Right lobe of liver (tissue), 6 donors: ENCODE data around the gene CHST4. TPM values are rescaled to one million over a fixed set of nuclear protein-coding genes. Genes with fewer than 3 reads are reported as not detected.
A peak's percentile ranks its signal among the peaks of the same experiment; 100 is the strongest.

Experiments used
- ATAC-seq, 4 donors: fragments of 200-7000 bp; cut with Tn5 transposase; one replicate each; pipeline ENCODE4 v1.9.1; 2020; ENCODE audit warnings: mild to moderate bottlenecking in 4 of 4, moderate library complexity in 4 of 4
- DNase-seq, 3 donors: peaks; one replicate each; pipeline ENCODE4 v3.0.0-alpha.2; 2020
- H3K27ac ChIP-seq, 3 donors: fragments of 200-600 bp; one replicate each; pipeline ENCODE4 v1.8.0; 2022
- H3K27me3 ChIP-seq, 2 donors: fragments of 200-600 bp; one replicate each; pipeline ENCODE4 v1.8.0; 2022
- H3K36me3 ChIP-seq, 4 donors: fragments of 200-600 bp; sonication (generic) in 1 of 4; one replicate each; pipeline versions ENCODE4 v1.5.1 to v1.8.0; 2017 to 2022; ENCODE audit warnings: control low read depth in 1 of 4
- H3K4me1 ChIP-seq, 4 donors: fragments of 200-600 bp; sonication (generic) in 1 of 4; one replicate each; pipeline versions ENCODE4 v1.5.1 to v1.8.0; 2017 to 2022; ENCODE audit warnings: control low read depth in 1 of 4
- H3K4me3 ChIP-seq, 3 donors: fragments of 200-600 bp; one replicate each; pipeline ENCODE4 v1.8.0; 2022
- H3K9me3 ChIP-seq, 4 donors: fragments of 200-600 bp; sonication (generic) in 1 of 4; one replicate each; pipeline versions ENCODE4 v1.5.1 to v1.8.0; 2017 to 2022; ENCODE audit warnings: control low read depth in 1 of 4
- POLR2A ChIP-seq: fragments of 450-650 bp; IDR thresholded peaks from one replicate; pipeline ENCODE4 v1.6.1; 2017; ENCODE audit warnings: antibody characterized with exemption, mild to moderate bottlenecking
- WGBS: methylation state at CpG from one replicate; pipeline ENCODE4 v1.1.6; 2018; ENCODE audit warnings: low coverage, low lambda C conversion rate; ENCODE audit not compliant: insufficient coverage; ENCODE audit errors: missing lambda C conversion rate; 5-methylcytosine and 5-hydroxymethylcytosine counted together
- intact Hi-C, 2 donors: fragments of 100-400 bp; cut with DNase I; formaldehyde crosslinking; loops; one replicate each; pipeline versions ENCODE4 v1.11.2 to v1.14.1; 2022
- total RNA-seq, 6 experiments: library from RNA; depleted of rRNA in 2 of 6; stranded (reverse); fragments of >200 nt in 2 of 6; fragmentation: NEBNext Ultra II Directional in 3 of 6; extraction: Animal tissue kit (Norgen Biotek cat#: 25700) in 3 of 6; gene quantifications; one replicate each; pipeline versions ENCODE4 v1.1.0 to v1.2.4, GENCODE V29; 2016 to 2023
- TF ChIP-seq, protein P1 (sequence below), 4 donors: fragments of 200-600 bp in 3 of 4; fragments of 450-650 bp in 1 of 4; IDR thresholded peaks; one replicate each; pipeline versions ENCODE4 v1.5.1 to v1.8.0; 2016 to 2022; ENCODE audit warnings: antibody characterized with exemption in 4 of 4, mild to moderate bottlenecking in 2 of 4
- donor health status: DM: no; HTN: yes; CAD: no.
- donor health status: DM: no; HTN: no; CAD: no.
- donor health status: DM: no; HTN: no; CAD: no.
- donor health status: DM: no; HTN: yes; CAD: no.
- donor health status: DM: no; HTN: yes; CAD: no.

Gene CHST4
- total RNA-seq, 6 experiments from 2014 or later = 2.0 to 6.5 (median 3.1) TPM

DNA sequence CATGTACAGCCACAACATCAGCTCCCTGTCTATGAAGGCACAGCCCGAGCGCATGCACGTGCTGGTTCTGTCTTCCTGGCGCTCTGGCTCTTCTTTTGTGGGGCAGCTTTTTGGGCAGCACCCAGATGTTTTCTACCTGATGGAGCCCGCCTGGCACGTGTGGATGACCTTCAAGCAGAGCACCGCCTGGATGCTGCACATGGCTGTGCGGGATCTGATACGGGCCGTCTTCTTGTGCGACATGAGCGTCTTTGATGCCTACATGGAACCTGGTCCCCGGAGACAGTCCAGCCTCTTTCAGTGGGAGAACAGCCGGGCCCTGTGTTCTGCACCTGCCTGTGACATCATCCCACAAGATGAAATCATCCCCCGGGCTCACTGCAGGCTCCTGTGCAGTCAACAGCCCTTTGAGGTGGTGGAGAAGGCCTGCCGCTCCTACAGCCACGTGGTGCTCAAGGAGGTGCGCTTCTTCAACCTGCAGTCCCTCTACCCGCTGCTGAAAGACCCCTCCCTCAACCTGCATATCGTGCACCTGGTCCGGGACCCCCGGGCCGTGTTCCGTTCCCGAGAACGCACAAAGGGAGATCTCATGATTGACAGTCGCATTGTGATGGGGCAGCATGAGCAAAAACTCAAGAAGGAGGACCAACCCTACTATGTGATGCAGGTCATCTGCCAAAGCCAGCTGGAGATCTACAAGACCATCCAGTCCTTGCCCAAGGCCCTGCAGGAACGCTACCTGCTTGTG, 10.7 kb downstream of the CHST4 start:
- intact Hi-C loops = loop anchor here in 1 of 2 donors (5.0 kb wide), 1 partner anchor 125 kb away; no protein-coding TSS in a partner anchor
- no peak for TF ChIP-seq POLR2A
- TF ChIP-seq, protein P1, sequence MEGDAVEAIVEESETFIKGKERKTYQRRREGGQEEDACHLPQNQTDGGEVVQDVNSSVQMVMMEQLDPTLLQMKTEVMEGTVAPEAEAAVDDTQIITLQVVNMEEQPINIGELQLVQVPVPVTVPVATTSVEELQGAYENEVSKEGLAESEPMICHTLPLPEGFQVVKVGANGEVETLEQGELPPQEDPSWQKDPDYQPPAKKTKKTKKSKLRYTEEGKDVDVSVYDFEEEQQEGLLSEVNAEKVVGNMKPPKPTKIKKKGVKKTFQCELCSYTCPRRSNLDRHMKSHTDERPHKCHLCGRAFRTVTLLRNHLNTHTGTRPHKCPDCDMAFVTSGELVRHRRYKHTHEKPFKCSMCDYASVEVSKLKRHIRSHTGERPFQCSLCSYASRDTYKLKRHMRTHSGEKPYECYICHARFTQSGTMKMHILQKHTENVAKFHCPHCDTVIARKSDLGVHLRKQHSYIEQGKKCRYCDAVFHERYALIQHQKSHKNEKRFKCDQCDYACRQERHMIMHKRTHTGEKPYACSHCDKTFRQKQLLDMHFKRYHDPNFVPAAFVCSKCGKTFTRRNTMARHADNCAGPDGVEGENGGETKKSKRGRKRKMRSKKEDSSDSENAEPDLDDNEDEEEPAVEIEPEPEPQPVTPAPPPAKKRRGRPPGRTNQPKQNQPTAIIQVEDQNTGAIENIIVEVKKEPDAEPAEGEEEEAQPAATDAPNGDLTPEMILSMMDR (IDR thresholded peaks at IDR 0.05) = no peak
- H3K36me3 ChIP-seq = no peaks in the 10 kb centered on the region
- H3K27me3 ChIP-seq = no peaks in the 10 kb centered on the region
- H3K9me3 ChIP-seq = no peaks in the 10 kb centered on the region
- WGBS = 70% methylated on average over 2 of the region's 28 CpGs
- no peak for DNase-seq
- H3K4me1 ChIP-seq = no peaks in the 10 kb centered on the region
- H3K27ac ChIP-seq = no peak overlapping the region
- no peak overlapping the region for H3K4me3 ChIP-seq
- no peak for ATAC-seq

DNA sequence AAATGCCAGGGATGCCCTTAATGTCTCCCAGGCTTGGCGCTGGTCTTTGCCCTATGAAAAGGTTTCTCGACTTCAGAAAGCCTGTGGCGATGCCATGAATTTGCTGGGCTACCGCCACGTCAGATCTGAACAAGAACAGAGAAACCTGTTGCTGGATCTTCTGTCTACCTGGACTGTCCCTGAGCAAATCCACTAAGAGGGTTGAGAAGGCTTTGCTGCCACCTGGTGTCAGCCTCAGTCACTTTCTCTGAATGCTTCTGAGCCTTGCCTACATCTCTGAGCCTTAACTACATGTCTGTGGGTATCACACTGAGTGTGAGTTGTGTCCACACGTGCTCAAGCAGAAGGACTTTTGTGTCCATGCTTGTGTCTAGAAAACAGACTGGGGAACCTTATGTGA, 11.4 kb downstream of the CHST4 start:
- Histone ChIP-seq H3K27ac (no peak overlapping the region), H3K9me3 (no peaks in the 10 kb centered on the region), H3K27me3 (no peaks in the 10 kb centered on the region), H3K36me3 (no peaks in the 10 kb centered on the region), H3K4me3 (no peak overlapping the region), H3K4me1 (no peaks in the 10 kb centered on the region)
- intact Hi-C loops = loop anchor here in 1 of 2 donors (5.0 kb wide), 1 partner anchor 125 kb away; no protein-coding TSS in a partner anchor
- DNase-seq (peak in 2 of 3 donors; percentile 55 to 69), ATAC-seq (peak; percentile 89 to 96 (median 95))
- TF ChIP-seq, protein P1 (IDR thresholded peaks at IDR 0.05) = peak; percentile 63 to 80 (median 78)
- TF ChIP-seq POLR2A = no peak
- WGBS = 11% methylated on average over 1 of the region's 6 CpGs

DNA sequence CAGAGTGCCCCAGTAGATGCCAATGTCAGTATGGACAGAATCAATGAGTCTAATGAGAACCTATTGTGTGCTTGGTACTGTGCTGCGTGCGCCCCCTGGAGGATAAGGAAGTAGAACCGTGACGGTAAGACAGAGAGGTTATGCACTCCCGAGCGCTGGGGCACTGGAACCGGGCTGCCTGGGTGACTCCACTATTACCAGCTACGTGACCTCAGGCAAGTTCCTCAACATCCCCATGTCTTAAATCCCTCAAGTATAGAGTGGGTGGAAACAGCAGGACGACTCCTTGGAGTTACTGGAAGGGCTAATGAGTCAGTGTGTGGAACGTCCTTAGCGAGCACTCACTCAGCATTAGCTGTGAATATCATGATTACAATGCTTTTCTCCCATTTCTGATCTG, 16.2 kb downstream of the CHST4 start:
- no peaks in the 10 kb centered on the region for H3K4me1 ChIP-seq
- no peak for TF ChIP-seq POLR2A
- TF ChIP-seq, protein P1 (IDR thresholded peaks at IDR 0.05) = peak; percentile 23 to 61 (median 50)
- no peak overlapping the region for H3K27ac ChIP-seq
- no peaks in the 10 kb centered on the region for H3K36me3 ChIP-seq
- DNase-seq (peak; percentile 56 to 69 (median 63)), ATAC-seq (peak; percentile 83 to 86 (median 84))
- no peak overlapping the region for H3K4me3 ChIP-seq
- no peaks in the 10 kb centered on the region for H3K27me3 ChIP-seq
- no peaks in the 10 kb centered on the region for H3K9me3 ChIP-seq
- intact Hi-C loops = no loop called here
- 28% methylated on average over 10 of the region's 11 CpGs for WGBS

DNA sequence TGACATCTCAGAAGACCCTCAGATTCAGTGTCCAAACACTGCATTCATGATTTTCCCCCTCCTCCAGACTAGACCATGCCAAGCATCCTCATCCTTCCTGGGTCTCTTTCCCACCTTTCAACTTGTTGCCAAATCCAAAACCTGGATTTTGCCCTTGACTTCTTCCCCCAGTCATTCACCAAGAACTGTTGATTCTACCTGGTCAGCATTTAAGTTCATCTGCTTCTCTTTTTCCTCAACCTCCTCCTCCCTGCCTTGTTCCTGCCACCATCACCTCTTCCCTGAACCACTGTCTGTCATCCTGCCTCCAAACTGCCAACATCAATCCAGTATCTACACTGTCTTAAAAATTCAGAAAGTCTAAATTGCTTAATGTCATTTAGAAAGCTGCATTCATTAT, 20.9 kb downstream of the CHST4 start:
- H3K4me3 ChIP-seq = no peak overlapping the region
- no peak for TF ChIP-seq POLR2A
- TF ChIP-seq, protein P1 (IDR thresholded peaks at IDR 0.05) = no peak
- no peak for DNase-seq
- H3K27me3 ChIP-seq = no peaks in the 10 kb centered on the region
- H3K27ac ChIP-seq = no peak overlapping the region
- intact Hi-C loops = no loop called here
- no peaks in the 10 kb centered on the region for H3K36me3 ChIP-seq
- peaks cover 0 to 4% (median 0%) of the 10 kb centered on the region in 4 donors for H3K4me1 ChIP-seq
- ATAC-seq = no peak
- no peaks in the 10 kb centered on the region for H3K9me3 ChIP-seq
